HUDEP-2 (cell line): ENCODE measurements around the gene ELOVL5.
"Not testable (repeated sequence)": the region's sequence is repeated elsewhere in the genome, so short reads cannot be mapped to it uniquely, and the experiment has no call there.

Source experiments
- DNase-seq, 76 experiments: peaks; one replicate each; lab custom pipeline; 2025; ENCODE audit not compliant: unreplicated experiment in 76 of 76; lab: John Stamatoyannopoulos, UW

Gene ELOVL5

GRCh38 chr6:53359843-53360092 is 11.0 kb upstream of the ELOVL5 start:
- DNase-seq = no peak

- DNase-seq = peak; percentile 20 to 98 (median 95)
Measured at GRCh38 chr6:53359095-53359842, 10.5 kb upstream of the ELOVL5 start.

- peak in 3 of 76 experiments; percentile 53 to 93 (median 68) for DNase-seq
Measured at GRCh38 chr6:53358440-53359094, 9.8 kb upstream of the ELOVL5 start.

- DNase-seq = no peak
Measured at GRCh38 chr6:53357576-53358360, 9.0 kb upstream of the ELOVL5 start.

DNA sequence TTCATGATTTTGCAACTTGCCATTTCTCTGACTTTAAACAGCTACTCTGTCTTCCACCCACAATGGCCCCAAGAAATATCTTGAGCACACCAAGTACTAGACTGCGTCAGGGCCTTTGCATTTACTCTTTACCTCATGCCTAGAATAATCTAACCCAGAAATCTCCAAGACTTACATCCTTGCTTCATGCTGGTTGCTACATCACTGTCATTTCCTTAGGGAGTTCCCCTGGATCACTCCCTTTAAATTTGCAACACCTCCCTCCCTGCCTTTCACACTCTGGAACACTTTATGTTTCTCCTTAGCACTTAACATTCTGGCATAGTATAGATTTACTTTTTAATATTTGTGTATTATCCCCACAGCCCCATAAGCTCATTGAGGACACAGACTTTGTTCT is 4.9 kb upstream of the ELOVL5 start:
- DNase-seq = no peak

DNA sequence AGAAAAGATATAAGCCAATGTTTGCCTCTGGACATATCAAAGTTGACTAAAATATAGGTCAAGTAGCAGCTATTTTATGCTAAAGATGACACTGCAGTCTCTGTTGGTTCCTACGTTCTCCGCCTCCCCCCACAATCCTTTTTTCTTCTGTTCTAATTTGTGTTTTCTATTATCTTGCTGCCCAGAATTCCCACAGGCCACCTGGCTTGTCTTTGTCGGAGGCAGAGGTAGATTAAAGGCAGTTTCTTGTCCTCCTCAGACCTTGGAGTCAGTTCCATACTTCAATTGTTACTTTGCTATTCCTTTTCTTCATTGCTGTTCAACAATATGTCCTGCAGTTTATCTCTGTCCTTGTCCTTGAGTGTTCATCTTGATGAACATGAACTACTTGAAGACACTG is 3.6 kb upstream of the ELOVL5 start:
- DNase-seq = no peak

DNA sequence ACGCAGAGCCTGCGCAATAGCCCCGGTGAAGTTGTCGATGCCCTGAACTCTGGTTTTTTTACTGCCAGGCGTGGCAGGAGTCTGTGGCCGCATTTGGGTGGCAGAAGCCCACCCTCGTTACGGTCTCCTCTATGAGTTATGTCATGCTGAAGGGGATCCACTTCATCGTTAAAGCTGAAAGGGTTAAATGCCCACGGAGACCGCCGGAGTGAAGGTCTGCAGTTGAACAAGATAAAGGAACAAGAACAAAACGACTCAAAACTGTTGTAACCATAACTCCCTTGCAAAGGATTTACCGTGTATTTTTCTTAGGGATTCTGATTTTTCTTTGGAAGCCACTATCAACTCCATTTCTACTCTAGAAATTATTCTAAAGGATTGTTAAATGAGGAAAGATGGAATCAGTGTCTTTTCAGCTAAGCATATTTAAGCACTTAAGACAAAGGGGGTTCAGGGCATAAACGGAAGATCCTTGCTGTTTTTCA is 501 bp upstream of the ELOVL5 start:
- peak in 2 of 76 experiments; percentile 85 to 90 for DNase-seq

DNA sequence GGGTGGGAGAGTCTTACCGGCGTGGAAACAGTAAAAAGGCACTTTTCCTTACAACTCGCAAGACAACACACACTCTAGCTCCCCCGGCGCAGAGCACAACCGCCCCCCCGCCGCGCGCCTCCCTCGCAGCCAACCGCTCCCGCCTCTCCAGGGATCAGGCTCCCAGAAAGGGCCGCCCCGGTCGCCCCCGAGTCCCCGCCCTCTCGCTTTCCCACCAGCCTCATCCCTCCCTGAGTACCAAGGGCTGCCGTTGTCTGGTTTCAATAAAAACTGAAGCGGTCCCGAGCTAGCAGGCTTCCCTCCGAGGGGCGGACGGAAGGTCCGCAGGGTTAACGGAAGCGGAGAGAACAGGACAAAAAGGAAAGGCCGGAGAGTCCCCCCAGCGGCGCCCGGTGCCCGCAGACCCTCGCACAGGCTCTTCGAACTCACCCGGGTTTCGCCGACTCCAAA is 804 bp downstream of the ELOVL5 start:
- DNase-seq = peak in 55 of 76 experiments; percentile 25 to 73 (median 56)

GRCh38 chr6:53347250-53347920 is 1.4 kb downstream of the ELOVL5 start:
- peak in 9 of 76 experiments; percentile 18 to 52 (median 24) for DNase-seq

DNA sequence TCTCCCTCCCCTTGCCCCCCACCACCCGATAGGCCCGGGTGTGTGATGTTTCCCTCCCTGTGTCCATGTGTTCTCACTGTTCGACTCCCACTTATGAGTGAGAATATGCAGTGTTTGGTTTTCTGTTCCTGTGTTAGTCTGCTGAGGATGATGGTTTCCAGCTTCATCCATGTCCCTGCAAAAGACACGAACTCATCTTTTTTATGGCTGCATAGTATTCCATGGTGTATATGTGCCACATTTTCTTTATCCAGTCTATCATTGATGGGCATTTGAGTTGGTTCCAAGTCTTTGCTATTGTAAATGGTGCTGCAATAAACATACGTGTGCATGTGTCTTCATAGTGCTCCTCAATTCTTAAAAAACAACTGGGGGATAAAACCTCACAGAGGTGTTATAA is 2.7 kb downstream of the ELOVL5 start:
- not testable (repeated sequence) for DNase-seq

DNA sequence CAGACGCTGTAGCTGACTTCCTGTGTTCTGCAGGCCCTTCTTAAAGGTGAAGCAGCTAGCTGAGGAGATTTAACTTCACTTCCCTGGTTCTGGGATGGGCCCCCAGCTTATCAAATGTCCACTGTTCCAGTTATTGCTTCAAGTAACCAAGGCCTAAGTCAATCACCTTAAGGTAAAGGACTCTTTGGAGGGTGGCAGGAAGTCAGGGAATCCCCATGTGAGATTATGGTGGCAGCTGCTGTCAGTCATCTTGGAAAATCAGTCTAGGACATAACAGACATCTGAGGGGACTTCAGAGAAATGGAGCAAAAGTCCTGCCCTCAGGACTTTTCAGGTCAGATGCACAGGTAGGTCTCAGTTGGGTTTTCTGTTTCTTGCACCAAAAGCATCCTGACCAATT is 3.8 kb downstream of the ELOVL5 start:
- no peak for DNase-seq

DNA sequence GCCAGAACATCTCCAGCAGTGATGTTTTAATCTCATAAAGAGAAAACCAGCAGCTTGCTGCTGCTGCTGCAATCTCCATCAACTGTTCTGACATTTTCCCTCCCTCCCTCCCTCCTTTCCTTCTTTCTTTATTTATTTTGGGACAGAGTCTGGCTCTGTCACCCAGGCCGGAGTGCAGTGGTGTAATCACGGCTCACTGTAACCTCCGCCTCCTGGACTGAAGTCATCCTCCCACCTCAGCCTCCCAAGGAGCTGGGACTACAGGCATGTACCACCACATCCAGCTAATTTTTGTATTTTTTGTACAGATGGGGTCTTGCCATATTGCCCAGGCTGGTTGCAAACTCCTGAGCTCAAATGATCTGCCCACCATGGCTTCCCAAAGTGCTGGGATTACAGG is 5.7 kb downstream of the ELOVL5 start:
- no peak for DNase-seq

DNA sequence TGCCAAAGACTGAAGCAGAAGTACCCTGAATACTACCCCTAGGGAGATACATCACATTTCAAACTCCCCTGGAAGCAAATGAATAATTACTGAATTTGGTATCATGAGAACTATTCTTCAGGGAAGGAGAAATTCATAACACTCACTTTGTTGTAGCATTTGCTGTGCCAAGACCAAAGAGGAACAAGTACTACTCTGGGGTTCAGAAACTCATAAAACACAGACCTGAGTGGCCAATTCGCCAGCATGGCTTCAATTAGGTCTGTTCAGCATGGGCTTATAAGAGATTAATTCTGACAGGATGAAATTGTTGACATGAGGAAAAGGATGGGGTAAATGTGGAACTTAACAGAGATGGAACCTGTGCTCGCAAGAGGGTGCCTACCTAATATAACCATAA is 6.5 kb downstream of the ELOVL5 start:
- no peak for DNase-seq

GRCh38 chr6:53340536-53340935 is 8.2 kb downstream of the ELOVL5 start:
- DNase-seq = no peak

GRCh38 chr6:53339424-53339823 is 9.3 kb downstream of the ELOVL5 start:
- no peak for DNase-seq

- no peak for DNase-seq
Measured at GRCh38 chr6:53338304-53338703, 10.4 kb downstream of the ELOVL5 start.

DNA sequence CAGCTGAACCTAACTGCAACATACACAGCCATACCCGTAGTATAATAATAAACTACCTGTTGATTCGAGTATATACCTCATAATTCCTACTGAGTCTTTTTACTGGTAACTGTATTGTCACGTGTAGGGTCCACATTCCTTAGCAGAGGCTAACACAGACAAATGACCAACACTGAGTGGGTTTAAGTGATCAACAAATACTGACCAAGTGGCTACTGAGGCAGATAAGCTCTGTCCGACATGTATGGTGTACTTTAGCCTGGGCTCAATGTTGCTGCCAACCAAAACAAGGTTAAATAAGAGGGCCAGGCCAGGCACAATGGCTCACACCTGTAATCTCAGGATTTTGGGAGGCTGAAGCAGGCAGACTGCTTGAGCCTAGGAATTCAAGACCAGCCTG is 12.7 kb downstream of the ELOVL5 start:
- DNase-seq = no peak

GRCh38 chr6:53335224-53335994 is 13.3 kb downstream of the ELOVL5 start:
- DNase-seq = no peak

GRCh38 chr6:53333439-53334408 is 15.0 kb downstream of the ELOVL5 start:
- no peak for DNase-seq
